CD14-positive monocyte (primary cell): ENCODE measurements around the gene EVL. TPM values are rescaled to one million over a fixed set of nuclear protein-coding genes. Genes with fewer than 3 reads are reported as not detected.
A peak's percentile ranks its signal among the peaks of the same experiment; 100 is the strongest.

Experiments used
- DNase-seq, 3 donors: peaks; one replicate each; pipeline ENCODE4 v3.0.0-alpha.2; 2011 to 2022
- H2AFZ ChIP-seq: 2 replicates; pipeline ENCODE4 v1.6.0; 2012; ENCODE audit warnings: mild to moderate bottlenecking, low read depth, low read length, inconsistent platforms; ENCODE audit not compliant: insufficient read depth, poor library complexity, severe bottlenecking
- H3K27ac ChIP-seq, 2 donors: 1 replicate in 1 of 2; 2 replicates in 1 of 2; pipeline ENCODE4 v1.5.1; 2012 to 2013; ENCODE audit warnings: low read length in 2 of 2, control low read depth in 1 of 2, inconsistent platforms in 1 of 2, low read depth in 1 of 2, mild to moderate bottlenecking in 1 of 2
- H3K27me3 ChIP-seq, 2 donors: one replicate each; pipeline versions ENCODE4 v1.6.0 to v1.6.1; 2011 to 2013; ENCODE audit warnings: low read length in 2 of 2; ENCODE audit not compliant: control insufficient read depth in 2 of 2, insufficient read depth in 2 of 2
- H3K36me3 ChIP-seq, 2 donors: replicated peaks in 1 of 2; 1 replicate in 1 of 2; 2 replicates in 1 of 2; pipeline versions ENCODE4 v1.5.1 to v1.6.1; 2012 to 2013; ENCODE audit warnings: low read length in 2 of 2, control low read depth in 1 of 2, inconsistent platforms in 1 of 2, mild to moderate bottlenecking in 1 of 2; ENCODE audit not compliant: insufficient read depth in 2 of 2, control insufficient read depth in 1 of 2
- H3K4me1 ChIP-seq, 2 donors: 1 replicate in 1 of 2; 2 replicates in 1 of 2; pipeline versions ENCODE4 v1.5.1 to v1.6.1; 2012 to 2013; ENCODE audit warnings: low read length in 2 of 2, control low read depth in 1 of 2, inconsistent platforms in 1 of 2, mild to moderate bottlenecking in 1 of 2, moderate library complexity in 1 of 2; ENCODE audit not compliant: insufficient read depth in 2 of 2, control insufficient read depth in 1 of 2
- H3K4me2 ChIP-seq: replicated peaks from 2 replicates; pipeline ENCODE3; 2012; ENCODE audit warnings: low read length, moderate library complexity, mild to moderate bottlenecking; ENCODE audit not compliant: poor library complexity, severe bottlenecking; ENCODE audit errors: extremely low read depth
- H3K4me3 ChIP-seq, 3 experiments: fragments of 200-600 bp in 1 of 3; sonication (generic) in 1 of 3; replicated peaks in 1 of 3; 1 replicate in 2 of 3; 2 replicates in 1 of 3; pipeline ENCODE4 v1.5.1; 2011 to 2013; ENCODE audit warnings: low read length in 3 of 3, mild to moderate bottlenecking in 3 of 3, control low read depth in 2 of 3, low read depth in 2 of 3, inconsistent platforms in 1 of 3, moderate library complexity in 1 of 3
- H3K79me2 ChIP-seq: 2 replicates; pipeline ENCODE4 v1.6.0; 2012; ENCODE audit warnings: mild to moderate bottlenecking, control low read depth, inconsistent platforms, low read length, moderate library complexity; ENCODE audit not compliant: insufficient read depth
- H3K9ac ChIP-seq: 2 replicates; pipeline ENCODE4 v1.6.0; 2017; ENCODE audit warnings: low read length, mild to moderate bottlenecking; ENCODE audit not compliant: insufficient read depth, poor library complexity, severe bottlenecking
- H3K9me3 ChIP-seq, 2 donors: replicated peaks in 1 of 2; 1 replicate in 1 of 2; 2 replicates in 1 of 2; pipeline versions ENCODE4 v1.5.1 to v1.6.1; 2012 to 2013; ENCODE audit warnings: low read length in 2 of 2, control low read depth in 1 of 2; ENCODE audit not compliant: control insufficient read depth in 1 of 2, insufficient read depth in 1 of 2
- H4K20me1 ChIP-seq: 2 replicates; pipeline ENCODE4 v1.6.0; 2012; ENCODE audit warnings: mild to moderate bottlenecking, low read length, control low read depth, moderate library complexity; ENCODE audit not compliant: insufficient read depth
- H3K27ac Mint-ChIP-seq, 7 donors: one replicate each; pipeline ENCODE4 v1.8.0; 2020; ENCODE audit warnings: mild to moderate bottlenecking in 7 of 7, mixed read lengths in 7 of 7, moderate library complexity in 6 of 7, inconsistent platforms in 2 of 7
- H3K27me3 Mint-ChIP-seq, 3 donors: one replicate each; pipeline ENCODE4 v1.8.0; 2021 to 2022; ENCODE audit warnings: low read depth in 3 of 3, mild to moderate bottlenecking in 3 of 3, mixed read lengths in 3 of 3, moderate library complexity in 3 of 3, inconsistent platforms in 1 of 3
- H3K36me3 Mint-ChIP-seq, 2 donors: one replicate each; pipeline ENCODE4 v1.8.0; 2020; ENCODE audit warnings: mixed read lengths in 2 of 2, inconsistent platforms in 1 of 2, mild to moderate bottlenecking in 1 of 2
- H3K4me1 Mint-ChIP-seq: one replicate; pipeline ENCODE4 v1.8.0; 2020; ENCODE audit warnings: mild to moderate bottlenecking, mixed read lengths
- H3K4me3 Mint-ChIP-seq, 2 donors: one replicate each; pipeline ENCODE4 v1.8.0; 2020; ENCODE audit warnings: mild to moderate bottlenecking in 2 of 2, mixed read lengths in 2 of 2, moderate library complexity in 1 of 2
- H3K9me3 Mint-ChIP-seq, 7 donors: one replicate each; pipeline ENCODE4 v1.8.0; 2020 to 2022; ENCODE audit warnings: mixed read lengths in 7 of 7, mild to moderate bottlenecking in 6 of 7, moderate library complexity in 6 of 7, inconsistent platforms in 2 of 7
- WGBS: methylation state at CpG from one replicate; pipeline ENCODE4 v1.1.5; 2013; ENCODE audit warnings: missing lambda C conversion rate; ENCODE audit not compliant: insufficient coverage; 5-methylcytosine and 5-hydroxymethylcytosine counted together
- intact Hi-C, 2 donors: fragments of 100-400 bp; cut with micrococcal nuclease; formaldehyde crosslinking; loops; one replicate each; pipeline versions ENCODE4 v1.15.0 to v1.15.1; 2023
- polyA plus RNA-seq, 3 donors: library from polyadenylated mRNA; depleted of rRNA in 1 of 3; unstranded in 2 of 3; stranded (reverse) in 1 of 3; fragments of 300-500 nt in 2 of 3; fragments of >200 nt in 1 of 3; fragmentation: Illumina TruSeq in 2 of 3; gene quantifications; 1 replicate in 2 of 3; 2 replicates in 1 of 3; pipeline ENCODE4 v1.2.3, GENCODE V29; 2012 to 2021
- TF ChIP-seq, protein P1 (sequence below): fragments of 200-600 bp; IDR thresholded peaks from one replicate; pipeline ENCODE4 v1.8.0; 2022; ENCODE audit warnings: antibody characterized with exemption, mild to moderate bottlenecking

EVL gene
- polyA plus RNA-seq, 3 donors, result 3.2 to 131 (median 6.7) TPM

DNA sequence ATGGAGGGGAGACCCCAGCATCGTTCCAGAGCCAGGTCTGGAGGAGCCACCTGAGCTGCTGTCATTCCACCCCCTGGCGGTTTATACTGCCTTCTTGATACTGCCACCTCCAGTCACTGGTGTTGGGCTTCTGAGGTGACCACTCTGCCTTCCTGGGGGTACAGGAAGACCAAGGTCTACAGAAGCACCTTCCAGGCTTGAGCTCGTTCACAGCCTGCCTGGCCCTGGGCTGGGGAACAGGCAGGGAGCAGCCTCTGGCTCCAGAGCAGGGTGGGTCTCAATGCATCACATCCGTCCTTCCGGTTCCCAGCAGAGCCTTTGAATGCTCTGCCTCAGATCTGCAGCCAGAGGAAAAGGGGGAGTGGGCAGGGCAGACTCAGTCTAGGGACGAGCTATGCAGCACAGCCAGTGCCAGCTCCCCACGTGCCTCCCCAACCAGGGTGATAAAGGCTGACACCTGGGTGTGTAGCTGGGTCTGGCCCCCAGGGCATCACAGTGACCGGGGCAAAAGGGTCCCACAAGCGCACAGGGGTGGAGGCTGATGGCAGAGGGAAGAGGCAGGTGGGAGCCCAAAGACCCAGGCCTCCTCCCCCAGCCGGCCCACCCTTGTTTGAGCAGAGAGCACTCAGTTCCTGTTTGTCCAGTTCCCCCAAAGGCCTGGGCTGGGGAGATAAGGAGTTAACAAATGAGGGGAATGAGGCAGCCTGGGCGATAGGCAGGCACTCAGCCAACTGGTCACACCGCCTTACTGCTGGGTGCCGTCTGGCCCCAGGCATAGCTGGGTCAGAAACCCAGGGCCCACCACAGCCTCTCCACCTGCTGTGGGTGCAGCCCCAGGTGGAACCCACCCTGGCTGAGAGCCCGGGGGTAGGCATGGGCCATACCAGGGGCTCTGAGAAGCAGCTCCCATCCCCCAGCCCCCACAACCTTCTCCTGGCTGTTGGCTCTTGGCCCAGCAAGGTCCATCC lies 77.1 kb downstream of the EVL start:
- Histone ChIP-seq H3K4me2 (no peak overlapping the region), H3K4me3 (no peak overlapping the region), H3K27ac (no peak overlapping the region), H3K9ac (no peak overlapping the region), H4K20me1 (no peaks in the 10 kb centered on the region), H3K79me2 (no peaks in the 10 kb centered on the region), H3K27me3 (no peaks in the 10 kb centered on the region), H2AFZ (no peak overlapping the region), H3K9me3 (no peaks in the 10 kb centered on the region), H3K36me3 (peaks cover 34 to 35% of the 10 kb centered on the region in 2 donors), H3K4me1 (peaks cover 7 to 9% of the 10 kb centered on the region in 2 donors)
- peaks cover 26% of the 10 kb centered on the region for H3K4me1 Mint-ChIP-seq
- H3K4me3 Mint-ChIP-seq, result no peak overlapping the region
- intact Hi-C loops, result no loop called here
- H3K27me3 Mint-ChIP-seq, result peaks cover 0 to 2% (median 0%) of the 10 kb centered on the region in 3 donors
- 46% methylated on average over 11 of the region's 14 CpGs for WGBS
- peak overlapping the region in 2 of 7 donors; percentile 26 to 40 for H3K27ac Mint-ChIP-seq
- H3K36me3 Mint-ChIP-seq, result peaks cover 35 to 40% of the 10 kb centered on the region in 2 donors
- DNase-seq, result no peak
- TF ChIP-seq, protein P1, sequence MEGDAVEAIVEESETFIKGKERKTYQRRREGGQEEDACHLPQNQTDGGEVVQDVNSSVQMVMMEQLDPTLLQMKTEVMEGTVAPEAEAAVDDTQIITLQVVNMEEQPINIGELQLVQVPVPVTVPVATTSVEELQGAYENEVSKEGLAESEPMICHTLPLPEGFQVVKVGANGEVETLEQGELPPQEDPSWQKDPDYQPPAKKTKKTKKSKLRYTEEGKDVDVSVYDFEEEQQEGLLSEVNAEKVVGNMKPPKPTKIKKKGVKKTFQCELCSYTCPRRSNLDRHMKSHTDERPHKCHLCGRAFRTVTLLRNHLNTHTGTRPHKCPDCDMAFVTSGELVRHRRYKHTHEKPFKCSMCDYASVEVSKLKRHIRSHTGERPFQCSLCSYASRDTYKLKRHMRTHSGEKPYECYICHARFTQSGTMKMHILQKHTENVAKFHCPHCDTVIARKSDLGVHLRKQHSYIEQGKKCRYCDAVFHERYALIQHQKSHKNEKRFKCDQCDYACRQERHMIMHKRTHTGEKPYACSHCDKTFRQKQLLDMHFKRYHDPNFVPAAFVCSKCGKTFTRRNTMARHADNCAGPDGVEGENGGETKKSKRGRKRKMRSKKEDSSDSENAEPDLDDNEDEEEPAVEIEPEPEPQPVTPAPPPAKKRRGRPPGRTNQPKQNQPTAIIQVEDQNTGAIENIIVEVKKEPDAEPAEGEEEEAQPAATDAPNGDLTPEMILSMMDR, result no peak
- no peaks in the 10 kb centered on the region for H3K9me3 Mint-ChIP-seq

DNA sequence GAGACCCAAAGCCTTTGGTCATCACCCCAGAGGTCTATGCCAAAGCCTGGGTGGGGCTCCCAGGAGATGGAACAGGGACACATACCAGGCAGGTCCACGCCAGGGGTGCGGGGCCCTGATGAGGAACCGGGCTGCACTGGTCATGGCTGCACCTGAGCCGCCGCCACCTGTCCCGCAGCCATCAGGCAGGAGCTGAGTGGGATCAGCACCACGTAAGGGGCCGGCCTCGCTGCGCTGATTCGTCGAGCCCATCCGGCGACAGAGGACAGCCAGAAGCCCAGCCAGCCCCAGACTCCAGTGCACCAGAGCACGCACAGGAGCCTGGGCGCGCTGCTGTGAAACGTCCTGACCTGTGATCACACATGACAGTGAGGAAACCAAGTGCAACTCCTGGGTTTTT lies 78.3 kb downstream of the EVL start:
- Histone ChIP-seq H4K20me1 (no peaks in the 10 kb centered on the region), H3K27me3 (no peaks in the 10 kb centered on the region), H3K27ac (no peak overlapping the region), H3K4me2 (no peak overlapping the region), H3K9ac (no peak overlapping the region), H3K36me3 (peaks cover 23 to 28% of the 10 kb centered on the region in 2 donors), H3K4me3 (no peak overlapping the region), H2AFZ (no peak overlapping the region), H3K9me3 (no peaks in the 10 kb centered on the region), H3K79me2 (no peaks in the 10 kb centered on the region), H3K4me1 (peaks cover 12 to 14% of the 10 kb centered on the region in 2 donors)
- WGBS, result 97% methylated on average over 18 of the region's 18 CpGs
- H3K27me3 Mint-ChIP-seq, result peaks cover 0 to 2% (median 0%) of the 10 kb centered on the region in 3 donors
- H3K36me3 Mint-ChIP-seq, result peaks cover 24 to 29% of the 10 kb centered on the region in 2 donors
- no peak overlapping the region for H3K27ac Mint-ChIP-seq
- H3K4me3 Mint-ChIP-seq, result no peak overlapping the region
- TF ChIP-seq, protein P1, result no peak
- H3K9me3 Mint-ChIP-seq, result no peaks in the 10 kb centered on the region
- H3K4me1 Mint-ChIP-seq, result peaks cover 35% of the 10 kb centered on the region
- intact Hi-C loops, result no loop called here
- no peak for DNase-seq
